K562 (cell line): ENCODE results near the gene CCDC194. TPM values are rescaled to one million over a fixed set of nuclear protein-coding genes. Genes with fewer than 3 reads are reported as not detected.

ENCODE experiments used
- ARNT ChIP-seq, 2 experiments: fragments of 450-650 bp; IDR thresholded peaks; 2 replicates each; pipeline ENCODE4 v1.6.1; 2016; ENCODE audit warnings: mild to moderate bottlenecking in 1 of 2
- BCOR ChIP-seq: fragments of 450-650 bp; IDR thresholded peaks from 2 replicates; pipeline ENCODE4 v1.6.1; 2016
- CEBPG ChIP-seq, 3 experiments: fragments of 200-800 bp in 1 of 3; sonication (Bioruptor generic) in 1 of 3; sonication (generic) in 1 of 3; formaldehyde crosslinking in 1 of 3; IDR thresholded peaks in 2 of 3; conservative IDR thresholded peaks in 1 of 3; 2 replicates each; pipeline versions ENCODE4 v1.6.1 to v1.8.0; 2016 to 2022; ENCODE audit warnings: missing compliant biosample characterization in 2 of 3, missing genetic modification characterization in 2 of 3, mild to moderate bottlenecking in 1 of 3, missing genetic modification reagents in 1 of 3
- FOXJ3 ChIP-seq: sonication (generic); formaldehyde crosslinking; IDR thresholded peaks from 2 replicates; pipeline ENCODE4 v1.4.0; 2020; ENCODE audit warnings: mild to moderate bottlenecking, missing genetic modification reagents
- HNRNPK ChIP-seq: fragments of 200-400 bp; formaldehyde crosslinking; IDR thresholded peaks from one replicate; pipeline ENCODE4 v1.6.1; 2018; ENCODE audit warnings: mild to moderate bottlenecking, low read depth, low read length; ENCODE audit not compliant: poor library complexity, severe bottlenecking
- MEIS2 ChIP-seq: fragments of 450-650 bp; IDR thresholded peaks from 2 replicates; pipeline ENCODE4 v1.6.1; 2014; ENCODE audit warnings: mild to moderate bottlenecking; ENCODE audit not compliant: partially characterized antibody
- NEUROD1 ChIP-seq: fragments of 150-350 bp; IDR thresholded peaks from 2 replicates; pipeline ENCODE4 v1.6.1; 2014; ENCODE audit warnings: borderline replicate concordance, low read length, low read depth; ENCODE audit not compliant: partially characterized antibody
- NR1H2 ChIP-seq: sonication (generic); formaldehyde crosslinking; IDR thresholded peaks from 2 replicates; pipeline ENCODE4 v1.4.0; 2020; ENCODE audit warnings: mild to moderate bottlenecking, missing genetic modification reagents
- RB1 ChIP-seq: fragments of 450-650 bp; IDR thresholded peaks from 2 replicates; pipeline ENCODE4 v1.6.1; 2017; ENCODE audit warnings: low read depth, mild to moderate bottlenecking
- RBBP5 ChIP-seq: fragments of 200-600 bp; sonication (generic); IDR thresholded peaks from 2 replicates; pipeline ENCODE4 v1.6.1; 2012; ENCODE audit warnings: borderline replicate concordance, mild to moderate bottlenecking, low read length, control low read depth, inconsistent platforms; ENCODE audit not compliant: insufficient read depth, poor library complexity, severe bottlenecking
- SMC3 ChIP-seq: conservative IDR thresholded peaks from 2 replicates; pipeline ENCODE4 v1.6.1; 2011; ENCODE audit warnings: low read depth, low read length, improper control_type of control experiment; ENCODE audit not compliant: insufficient read depth
- SREBF2 ChIP-seq: sonication (generic); formaldehyde crosslinking; IDR thresholded peaks from 2 replicates; pipeline ENCODE4 v1.4.0; 2020; ENCODE audit warnings: mild to moderate bottlenecking, missing genetic modification reagents
- XRCC5 ChIP-seq: fragments of 200-400 bp; formaldehyde crosslinking; IDR thresholded peaks from 2 replicates; pipeline ENCODE4 v1.6.1; 2017; ENCODE audit warnings: low read depth, mild to moderate bottlenecking, low read length
- ZNF23 ChIP-seq: fragments of 250-450 bp; sonication (Bioruptor Pico); IDR thresholded peaks from 2 replicates; pipeline ENCODE4 v1.4.0; 2020; ENCODE audit warnings: mild to moderate bottlenecking
- ZNF444 ChIP-seq: fragments of 250-450 bp; sonication (Bioruptor Pico); IDR thresholded peaks from 2 replicates; pipeline ENCODE4 v1.4.0; 2020; ENCODE audit warnings: mild to moderate bottlenecking, moderate library complexity
- ZNF507 ChIP-seq: conservative IDR thresholded peaks from 2 replicates; pipeline ENCODE4 v1.6.1; 2017; ENCODE audit warnings: missing genetic modification characterization, missing compliant biosample characterization
- ZNF696 ChIP-seq: fragments of 250-450 bp; sonication (Bioruptor Pico); conservative IDR thresholded peaks from 2 replicates; pipeline ENCODE4 v1.4.0; 2020; ENCODE audit warnings: mild to moderate bottlenecking, moderate library complexity
- polyA plus RNA-seq, 8 experiments: library from polyadenylated mRNA; depleted of rRNA in 4 of 8; stranded (reverse) in 5 of 8; unstranded in 3 of 8; fragments of >200 nt; fragmentation: Nextera tagmentation in 2 of 8; fragmentation: Illumina TruSeq in 1 of 8; extraction: Ambion mirVana in 2 of 8; extraction: Trizol in 1 of 8; gene quantifications; 2 replicates each; pipeline versions ENCODE4 v1.2.1 to v1.2.3, GENCODE V29; 2011 to 2014; ENCODE audit warnings: inconsistent platforms in 1 of 8, missing spikeins in 1 of 8
- total RNA-seq, 7 experiments: library from RNA; depleted of rRNA in 6 of 7; stranded (reverse); fragments of >200 nt in 6 of 7; fragmentation: Illumina TruSeq in 2 of 7; extraction: Trizol in 2 of 7; gene quantifications; 2 replicates each; pipeline versions ENCODE4 v1.2.1 to v1.2.3, GENCODE V29; 2011 to 2021; ENCODE audit warnings: low replicate concordance in 1 of 7
- TF ChIP-seq, protein P1 (sequence below): fragments of 450-650 bp; IDR thresholded peaks from 2 replicates; pipeline ENCODE4 v1.6.1; 2016; ENCODE audit warnings: low read depth, mild to moderate bottlenecking, moderate library complexity
- TF ChIP-seq, protein P2 (sequence below): sonication (generic); formaldehyde crosslinking; IDR thresholded peaks from 2 replicates; pipeline ENCODE4 v1.5.0; 2020; ENCODE audit warnings: missing genetic modification reagents
- TF ChIP-seq, protein P3 (sequence below): fragments of 450-650 bp; IDR thresholded peaks from 2 replicates; pipeline ENCODE4 v1.6.1; 2014; ENCODE audit warnings: low read depth, mild to moderate bottlenecking, moderate library complexity, borderline replicate concordance
- TF ChIP-seq, protein P4 (sequence below), 2 experiments: fragments of 150-350 bp in 1 of 2; IDR thresholded peaks; 2 replicates each; pipeline ENCODE4 v1.6.1; 2012 to 2016; ENCODE audit warnings: low read depth in 2 of 2, low read length in 2 of 2, mild to moderate bottlenecking in 1 of 2, moderate library complexity in 1 of 2

The CCDC194 gene
- total and polyA plus RNA-seq, 9 of the 15 experiments (the other 6 are each of a cell fraction or from before 2014, with no cell fraction given) = 0.13 to 1.3 (median 0.39) TPM; not detected in 3

DNA sequence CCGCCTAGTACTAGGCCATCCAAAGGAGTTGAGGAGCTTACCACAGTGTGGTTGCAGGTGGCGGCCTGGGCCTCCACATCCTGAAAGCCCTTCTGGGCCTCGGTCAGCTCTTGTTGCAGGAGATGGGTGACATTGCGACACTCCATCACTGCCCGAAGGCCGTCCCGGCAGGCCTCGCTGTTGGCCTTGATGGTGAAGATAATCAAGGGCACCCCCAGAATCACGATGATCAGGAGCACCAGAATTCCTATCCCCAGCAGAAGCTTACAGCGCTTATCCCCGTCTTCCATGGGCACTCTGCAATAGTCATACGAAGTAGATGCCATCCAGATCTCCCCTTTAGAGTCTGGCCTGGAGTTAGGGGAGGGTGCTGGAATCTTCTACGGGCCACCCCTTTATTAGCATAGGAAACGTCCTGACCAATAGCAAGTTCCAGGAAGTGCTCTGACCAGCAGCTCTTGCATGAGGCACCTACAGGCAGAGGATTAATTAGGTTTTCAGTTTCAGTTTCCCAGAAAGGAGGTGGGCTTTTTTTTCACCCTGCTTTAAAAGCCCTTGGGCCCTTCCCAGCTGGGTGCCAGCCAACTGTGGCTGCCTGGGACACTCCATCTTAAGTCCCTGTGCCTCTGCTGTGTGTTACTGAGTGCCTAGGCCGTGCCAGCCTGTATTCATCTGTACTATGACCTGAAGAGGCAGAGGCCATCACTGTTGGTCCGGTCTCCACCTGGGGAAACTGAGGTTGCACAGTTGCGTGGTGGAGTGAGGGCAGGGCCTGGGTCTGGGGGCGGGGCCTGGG, 11.5 kb upstream of the CCDC194 start, which contains the start of gene BST2 (continued):
- TF ChIP-seq, protein P1, sequence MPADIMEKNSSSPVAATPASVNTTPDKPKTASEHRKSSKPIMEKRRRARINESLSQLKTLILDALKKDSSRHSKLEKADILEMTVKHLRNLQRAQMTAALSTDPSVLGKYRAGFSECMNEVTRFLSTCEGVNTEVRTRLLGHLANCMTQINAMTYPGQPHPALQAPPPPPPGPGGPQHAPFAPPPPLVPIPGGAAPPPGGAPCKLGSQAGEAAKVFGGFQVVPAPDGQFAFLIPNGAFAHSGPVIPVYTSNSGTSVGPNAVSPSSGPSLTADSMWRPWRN = no peak
- no peak for TF ChIP-seq RBBP5
- TF ChIP-seq NEUROD1 = peak; percentile 26
- peak; percentile 61 for TF ChIP-seq BCOR
- TF ChIP-seq ZNF507 = no peak
- no peak; a peak in 1 of 4 replicates for TF ChIP-seq ARNT (IDR thresholded peaks at IDR 0.05)
- TF ChIP-seq RB1 = no peak; the same call in 1 of the 2 replicates
- peak; percentile 92 for TF ChIP-seq CEBPG (CRISPR knock-in tag; IDR thresholded peaks at IDR 0.05)
- peak; percentile 89 to 97 for TF ChIP-seq CEBPG (tag; conservative IDR thresholded peaks at IDR 0.05 in 1 of 2, IDR thresholded peaks at IDR 0.05 in 1 of 2)
- no peak for TF ChIP-seq SREBF2 (CRISPR knock-in tag)
- TF ChIP-seq XRCC5 = no peak
- TF ChIP-seq NR1H2 (CRISPR knock-in tag) = 0 out of 2 replicates have a peak, but pooled peaks have one; percentile 45
- TF ChIP-seq, protein P2, sequence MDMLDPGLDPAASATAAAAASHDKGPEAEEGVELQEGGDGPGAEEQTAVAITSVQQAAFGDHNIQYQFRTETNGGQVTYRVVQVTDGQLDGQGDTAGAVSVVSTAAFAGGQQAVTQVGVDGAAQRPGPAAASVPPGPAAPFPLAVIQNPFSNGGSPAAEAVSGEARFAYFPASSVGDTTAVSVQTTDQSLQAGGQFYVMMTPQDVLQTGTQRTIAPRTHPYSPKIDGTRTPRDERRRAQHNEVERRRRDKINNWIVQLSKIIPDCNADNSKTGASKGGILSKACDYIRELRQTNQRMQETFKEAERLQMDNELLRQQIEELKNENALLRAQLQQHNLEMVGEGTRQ (CRISPR knock-in tag) = no peak
- TF ChIP-seq MEIS2 = peak; percentile 46
- TF ChIP-seq, protein P3, sequence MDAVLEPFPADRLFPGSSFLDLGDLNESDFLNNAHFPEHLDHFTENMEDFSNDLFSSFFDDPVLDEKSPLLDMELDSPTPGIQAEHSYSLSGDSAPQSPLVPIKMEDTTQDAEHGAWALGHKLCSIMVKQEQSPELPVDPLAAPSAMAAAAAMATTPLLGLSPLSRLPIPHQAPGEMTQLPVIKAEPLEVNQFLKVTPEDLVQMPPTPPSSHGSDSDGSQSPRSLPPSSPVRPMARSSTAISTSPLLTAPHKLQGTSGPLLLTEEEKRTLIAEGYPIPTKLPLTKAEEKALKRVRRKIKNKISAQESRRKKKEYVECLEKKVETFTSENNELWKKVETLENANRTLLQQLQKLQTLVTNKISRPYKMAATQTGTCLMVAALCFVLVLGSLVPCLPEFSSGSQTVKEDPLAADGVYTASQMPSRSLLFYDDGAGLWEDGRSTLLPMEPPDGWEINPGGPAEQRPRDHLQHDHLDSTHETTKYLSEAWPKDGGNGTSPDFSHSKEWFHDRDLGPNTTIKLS = no peak
- TF ChIP-seq ZNF696 = no peak
- TF ChIP-seq SMC3 = no peak
- TF ChIP-seq ZNF444 (CRISPR knock-in tag) = no peak
- TF ChIP-seq HNRNPK = no peak
- TF ChIP-seq, protein P4, sequence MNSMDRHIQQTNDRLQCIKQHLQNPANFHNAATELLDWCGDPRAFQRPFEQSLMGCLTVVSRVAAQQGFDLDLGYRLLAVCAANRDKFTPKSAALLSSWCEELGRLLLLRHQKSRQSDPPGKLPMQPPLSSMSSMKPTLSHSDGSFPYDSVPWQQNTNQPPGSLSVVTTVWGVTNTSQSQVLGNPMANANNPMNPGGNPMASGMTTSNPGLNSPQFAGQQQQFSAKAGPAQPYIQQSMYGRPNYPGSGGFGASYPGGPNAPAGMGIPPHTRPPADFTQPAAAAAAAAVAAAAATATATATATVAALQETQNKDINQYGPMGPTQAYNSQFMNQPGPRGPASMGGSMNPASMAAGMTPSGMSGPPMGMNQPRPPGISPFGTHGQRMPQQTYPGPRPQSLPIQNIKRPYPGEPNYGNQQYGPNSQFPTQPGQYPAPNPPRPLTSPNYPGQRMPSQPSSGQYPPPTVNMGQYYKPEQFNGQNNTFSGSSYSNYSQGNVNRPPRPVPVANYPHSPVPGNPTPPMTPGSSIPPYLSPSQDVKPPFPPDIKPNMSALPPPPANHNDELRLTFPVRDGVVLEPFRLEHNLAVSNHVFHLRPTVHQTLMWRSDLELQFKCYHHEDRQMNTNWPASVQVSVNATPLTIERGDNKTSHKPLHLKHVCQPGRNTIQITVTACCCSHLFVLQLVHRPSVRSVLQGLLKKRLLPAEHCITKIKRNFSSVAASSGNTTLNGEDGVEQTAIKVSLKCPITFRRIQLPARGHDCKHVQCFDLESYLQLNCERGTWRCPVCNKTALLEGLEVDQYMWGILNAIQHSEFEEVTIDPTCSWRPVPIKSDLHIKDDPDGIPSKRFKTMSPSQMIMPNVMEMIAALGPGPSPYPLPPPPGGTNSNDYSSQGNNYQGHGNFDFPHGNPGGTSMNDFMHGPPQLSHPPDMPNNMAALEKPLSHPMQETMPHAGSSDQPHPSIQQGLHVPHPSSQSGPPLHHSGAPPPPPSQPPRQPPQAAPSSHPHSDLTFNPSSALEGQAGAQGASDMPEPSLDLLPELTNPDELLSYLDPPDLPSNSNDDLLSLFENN (IDR thresholded peaks at IDR 0.05; ENCODE audit: low read depth in 2 of 2, low read length in 2 of 2) = peak in 1 of 2 experiments; percentile 54; a peak in 2 of 4 replicates
- no peak for TF ChIP-seq FOXJ3 (CRISPR knock-in tag)
- no peak for TF ChIP-seq ZNF23 (CRISPR knock-in tag)
